RKO (cell line): ENCODE results near the gene PNO1.
A peak's percentile ranks its signal among the peaks of the same experiment; 100 is the strongest.
"Not testable (repeated sequence)": the region's sequence is repeated elsewhere in the genome, so short reads cannot be mapped to it uniquely, and the experiment has no call there.

Source experiments
- DNase-seq: peaks from one replicate; pipeline ENCODE4 v3.0.0-alpha.2; 2016; ENCODE audit warnings: low spot score

PNO1 gene

GRCh38 chr2:68157002-68157401 lies 686 bp upstream of the PNO1 start:
- DNase-seq, result peak; percentile 47

- no peak for DNase-seq
Measured at GRCh38 chr2:68158134-68158447, 403 bp downstream of the PNO1 start.

- no peak for DNase-seq
Measured at GRCh38 chr2:68163641-68164040, 6.0 kb downstream of the PNO1 start.

GRCh38 chr2:68167186-68167585 lies 9.5 kb downstream of the PNO1 start:
- DNase-seq, result no peak

- DNase-seq, result peak; percentile 18
Measured at GRCh38 chr2:68169308-68169707, 11.6 kb downstream of the PNO1 start.

GRCh38 chr2:68171146-68171545 lies 13.5 kb downstream of the PNO1 start:
- no peak for DNase-seq

GRCh38 chr2:68171684-68172083 lies 14.0 kb downstream of the PNO1 start:
- DNase-seq, result peak; percentile 20

- DNase-seq, result no peak
Measured at GRCh38 chr2:68172521-68172920, 14.8 kb downstream of the PNO1 start.

- no peak for DNase-seq
Measured at GRCh38 chr2:68172990-68173700, 15.5 kb downstream of the PNO1 start.

GRCh38 chr2:68175210-68175609 lies 17.5 kb downstream of the PNO1 start:
- DNase-seq, result not testable (repeated sequence)

GRCh38 chr2:68176657-68177056 lies 19.0 kb downstream of the PNO1 start:
- no peak for DNase-seq

GRCh38 chr2:68177541-68177940 lies 19.9 kb downstream of the PNO1 start:
- DNase-seq, result no peak

GRCh38 chr2:68178432-68178831 lies 20.7 kb downstream of the PNO1 start:
- no peak for DNase-seq

- no peak for DNase-seq
Measured at GRCh38 chr2:68178954-68179627, 21.4 kb downstream of the PNO1 start.

- DNase-seq, result no peak
Measured at GRCh38 chr2:68182902-68183301, 25.2 kb downstream of the PNO1 start.

- DNase-seq, result peak; percentile 68
Measured at GRCh38 chr2:68185541-68186164, 28.0 kb downstream of the PNO1 start.

- DNase-seq, result no peak
Measured at GRCh38 chr2:68187329-68187728, 29.6 kb downstream of the PNO1 start.

GRCh38 chr2:68188831-68189230 lies 31.1 kb downstream of the PNO1 start:
- no peak for DNase-seq

GRCh38 chr2:68189991-68190784 lies 32.5 kb downstream of the PNO1 start:
- DNase-seq, result no peak

GRCh38 chr2:68190991-68191731 lies 33.5 kb downstream of the PNO1 start:
- peak; percentile 88 for DNase-seq

- no peak for DNase-seq
Measured at GRCh38 chr2:68193144-68193543, 35.5 kb downstream of the PNO1 start.

GRCh38 chr2:68193787-68194372 lies 36.2 kb downstream of the PNO1 start:
- peak; percentile 62 for DNase-seq
